GM19023 (cell line): ENCODE results near the gene KIDINS220.
A peak's percentile ranks its signal among the peaks of the same experiment; 100 is the strongest.

Source experiments
- ATAC-seq: cut with Tn5 transposase; IDR thresholded peaks from one replicate; pipeline ENCODE4 v1.9.1; 2021; ENCODE audit warnings: mild to moderate bottlenecking, moderate library complexity; ENCODE audit not compliant: unreplicated experiment

The KIDINS220 gene

DNA sequence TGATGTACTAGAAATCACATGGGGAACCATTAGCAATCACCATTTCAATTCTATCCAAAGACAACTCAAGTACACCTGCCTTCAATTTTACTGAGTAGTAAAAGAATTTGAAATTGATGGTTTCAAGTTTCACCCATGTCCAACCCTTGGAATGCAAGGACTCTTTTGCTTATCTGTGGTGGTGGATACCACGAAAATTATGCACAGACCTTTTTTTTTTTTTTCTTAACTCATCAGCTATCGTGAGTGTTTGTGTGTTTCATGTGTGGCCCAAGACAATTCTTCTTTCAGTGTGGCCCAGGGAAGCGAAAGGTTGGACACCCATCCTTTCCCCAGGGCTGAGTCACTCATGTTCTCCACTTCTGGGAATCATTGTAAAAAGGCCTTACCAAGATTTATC lies 132.5 kb downstream of the KIDINS220 start:
- ATAC-seq: no peak

DNA sequence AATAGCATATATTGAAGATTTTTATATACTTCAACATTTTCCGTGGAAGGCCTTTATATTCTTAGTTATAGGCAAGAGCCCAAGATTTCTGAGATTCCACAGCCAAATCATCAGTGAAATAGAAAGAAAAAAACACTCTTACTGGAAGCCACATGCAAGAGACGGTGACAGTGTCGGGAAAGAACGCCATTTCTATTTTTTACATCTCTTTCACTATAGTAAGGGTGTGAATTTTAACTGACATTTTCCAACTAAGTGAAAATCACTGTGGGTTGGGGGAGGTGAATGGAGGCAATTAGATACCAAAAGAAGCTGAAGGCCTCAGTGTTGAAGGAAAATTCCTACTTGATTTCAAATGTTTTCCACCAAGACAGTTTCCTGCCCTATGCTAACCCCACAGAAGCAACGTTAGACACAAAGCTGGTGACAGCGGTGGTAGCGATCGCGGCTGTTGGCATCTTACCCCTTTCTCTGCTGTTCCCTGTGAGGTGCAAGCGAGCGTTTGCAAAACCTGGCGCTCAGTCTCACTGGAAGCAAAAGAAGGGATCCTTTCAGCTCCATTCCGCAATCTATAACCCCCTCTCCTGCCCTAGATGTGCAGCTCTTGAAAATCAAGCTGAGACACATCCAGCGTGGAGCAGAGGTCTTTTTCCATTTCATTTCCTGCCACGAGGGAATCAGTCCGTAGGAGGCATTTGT lies 135.6 kb downstream of the KIDINS220 start:
- no peak for ATAC-seq

DNA sequence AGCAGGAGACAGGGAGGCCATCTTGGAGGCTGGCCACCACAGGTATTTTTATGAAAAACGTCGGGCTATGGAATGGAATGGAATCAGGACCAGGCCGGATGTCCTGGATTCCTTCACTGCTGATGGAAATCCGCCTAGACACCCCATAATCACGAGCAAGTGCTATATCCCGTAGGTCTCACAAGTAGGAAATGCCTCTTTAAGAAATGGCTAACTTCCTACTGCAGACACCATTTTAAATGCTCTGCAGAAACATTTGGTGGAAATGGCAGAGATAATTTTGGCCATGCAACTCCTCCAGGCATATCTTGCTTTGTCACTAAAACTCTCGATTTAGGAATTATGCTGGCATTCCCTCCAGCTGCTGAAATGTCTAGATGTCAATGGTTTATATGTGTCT lies 137.6 kb downstream of the KIDINS220 start:
- no peak for ATAC-seq

DNA sequence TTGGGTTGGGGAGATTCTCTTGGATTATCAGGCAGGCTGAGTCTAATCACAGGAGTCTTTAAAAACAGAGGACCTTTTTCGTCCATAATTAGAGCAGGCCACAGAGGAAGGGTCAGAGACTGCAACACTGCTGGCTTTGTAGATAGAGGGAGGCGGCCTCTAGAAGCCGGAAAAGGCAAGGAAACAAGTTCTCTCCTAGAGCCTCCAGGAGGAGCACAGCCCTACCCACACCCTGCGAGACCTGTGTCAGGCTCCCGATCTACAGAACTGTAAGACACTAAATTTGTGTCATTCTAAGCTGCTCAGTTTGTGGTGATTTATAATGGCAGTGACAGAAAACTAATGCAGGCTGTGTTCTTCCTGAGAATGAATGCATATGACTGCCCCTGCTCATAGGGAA lies 140.2 kb downstream of the KIDINS220 start:
- ATAC-seq: no peak

DNA sequence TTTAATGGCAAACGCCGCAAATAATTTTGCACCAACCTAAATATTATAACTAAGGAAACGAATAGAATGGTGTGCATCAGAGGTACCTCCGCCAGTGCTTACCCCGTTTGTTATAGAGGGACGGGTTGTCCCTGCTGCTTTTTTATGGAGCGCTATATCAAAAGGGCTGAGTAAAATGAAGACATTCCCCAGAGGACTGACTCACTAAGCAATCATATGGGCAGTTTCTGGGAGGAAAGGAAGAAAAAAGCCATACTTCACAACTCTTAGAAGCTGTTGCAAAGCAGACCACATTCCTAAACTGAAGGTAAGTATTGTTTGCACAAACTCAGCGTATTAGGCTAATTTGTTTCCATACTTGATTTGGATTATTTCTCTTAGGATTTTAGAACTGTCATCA lies 142.7 kb downstream of the KIDINS220 start:
- ATAC-seq: no peak

DNA sequence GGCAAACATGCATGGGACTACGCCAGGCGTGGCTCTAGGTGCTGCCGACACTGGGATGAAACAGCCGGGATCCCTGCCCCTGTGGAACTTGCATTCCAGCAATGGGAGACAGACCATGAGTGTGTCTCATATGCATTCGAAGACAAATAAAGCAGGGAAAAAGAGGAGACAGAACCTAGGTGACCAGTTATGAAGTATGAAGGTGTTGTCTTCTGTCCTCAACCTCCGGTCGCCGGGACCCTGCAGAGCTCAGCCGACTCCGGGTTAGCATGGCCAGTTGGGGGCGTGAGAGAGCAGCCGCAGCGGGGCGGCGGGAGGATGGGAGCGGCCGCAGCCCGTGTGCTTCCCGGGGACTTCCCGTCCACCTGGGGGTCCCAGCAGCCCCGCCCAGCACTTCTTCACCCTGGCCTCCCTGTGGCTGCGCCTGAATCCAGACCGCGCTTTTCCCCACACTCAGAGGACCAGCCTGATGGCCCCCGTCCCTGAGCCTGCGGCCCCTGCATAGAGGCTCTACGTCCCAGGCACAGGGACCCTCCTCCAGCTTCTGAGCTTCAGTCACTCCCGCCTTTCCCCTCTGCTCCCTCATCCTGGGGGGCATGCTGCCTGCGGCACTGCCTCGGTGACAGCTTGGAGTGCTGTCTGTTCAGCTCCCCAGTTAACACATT lies 144.1 kb downstream of the KIDINS220 start:
- no peak for ATAC-seq

DNA sequence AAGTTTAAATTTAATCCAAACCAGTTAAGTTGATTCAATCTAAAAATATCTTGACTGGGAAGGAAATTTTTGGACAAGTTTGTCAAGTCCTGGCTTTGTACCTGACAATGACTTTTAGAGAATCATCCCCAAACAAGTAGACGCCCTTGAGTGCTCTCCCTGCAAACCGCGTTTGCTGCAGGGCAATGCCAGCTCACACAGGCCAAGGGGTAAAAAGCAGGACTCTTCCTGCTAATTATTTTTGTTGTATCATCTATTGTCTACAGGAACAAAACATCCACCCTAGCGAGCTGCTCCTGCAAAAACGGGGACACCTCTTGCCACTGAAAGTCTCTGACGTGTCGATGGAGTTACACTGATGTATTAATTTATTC lies 144.6 kb downstream of the KIDINS220 start:
- ATAC-seq: no peak

DNA sequence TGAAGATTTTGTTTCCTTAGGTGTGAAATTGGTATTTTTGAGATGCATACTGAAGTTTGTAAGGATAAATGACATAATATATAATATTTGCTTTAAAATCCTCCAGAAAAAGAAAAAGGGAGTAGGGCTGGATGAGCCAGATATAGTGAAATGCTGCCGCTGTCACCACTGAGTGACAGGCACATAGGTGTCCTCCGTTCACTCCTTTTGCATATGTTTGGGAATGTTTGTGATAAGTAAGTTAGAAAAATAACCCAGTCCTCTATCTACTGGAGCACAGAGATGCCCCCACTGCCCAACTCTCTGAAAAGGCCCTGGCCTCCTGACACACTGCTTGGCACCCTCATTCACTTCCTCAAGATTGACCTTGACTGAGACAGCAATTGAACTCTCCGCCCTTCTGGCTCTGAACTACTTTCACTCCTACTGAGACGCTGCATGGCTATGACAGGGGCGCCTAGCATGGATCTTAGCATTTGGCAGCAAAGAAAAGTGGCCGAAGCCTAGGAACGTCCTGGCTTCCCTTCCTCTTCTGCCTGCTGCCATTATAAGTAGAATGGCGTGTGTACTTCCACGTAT lies 145.5 kb downstream of the KIDINS220 start:
- ATAC-seq: no peak

DNA sequence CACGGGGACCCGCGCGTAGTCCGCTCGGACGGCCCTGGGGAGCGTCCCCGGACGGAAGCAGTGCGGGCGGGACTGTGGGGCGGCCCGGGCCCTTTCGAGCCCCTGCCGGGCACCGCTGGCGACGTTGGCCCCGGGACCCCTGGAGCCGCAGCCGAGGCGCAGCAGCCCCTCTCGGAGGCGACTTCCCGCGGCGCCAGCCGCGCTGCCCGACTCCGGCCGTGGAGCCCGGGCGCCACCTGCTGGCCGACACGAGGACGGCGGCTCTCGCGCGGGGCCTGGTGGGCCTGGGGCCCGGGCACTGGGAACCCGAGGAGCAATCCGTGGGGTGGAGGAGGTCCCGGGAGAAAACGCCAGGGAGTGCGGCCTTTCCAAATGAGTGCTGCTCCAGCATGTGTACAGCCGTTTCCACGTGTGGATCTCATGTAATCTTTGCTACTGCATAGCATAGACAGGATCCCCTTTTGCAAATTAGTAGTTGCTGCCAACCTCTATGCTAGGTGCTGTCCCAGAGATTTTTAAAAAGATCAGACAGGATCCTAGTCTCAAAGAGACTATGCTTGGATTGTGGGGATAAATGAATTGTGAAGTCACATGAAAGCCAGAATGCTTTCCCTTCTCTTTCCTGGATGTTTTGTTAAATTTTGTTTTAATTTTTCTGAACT lies 151.6 kb downstream of the KIDINS220 start:
- peak; percentile 30 for ATAC-seq

DNA sequence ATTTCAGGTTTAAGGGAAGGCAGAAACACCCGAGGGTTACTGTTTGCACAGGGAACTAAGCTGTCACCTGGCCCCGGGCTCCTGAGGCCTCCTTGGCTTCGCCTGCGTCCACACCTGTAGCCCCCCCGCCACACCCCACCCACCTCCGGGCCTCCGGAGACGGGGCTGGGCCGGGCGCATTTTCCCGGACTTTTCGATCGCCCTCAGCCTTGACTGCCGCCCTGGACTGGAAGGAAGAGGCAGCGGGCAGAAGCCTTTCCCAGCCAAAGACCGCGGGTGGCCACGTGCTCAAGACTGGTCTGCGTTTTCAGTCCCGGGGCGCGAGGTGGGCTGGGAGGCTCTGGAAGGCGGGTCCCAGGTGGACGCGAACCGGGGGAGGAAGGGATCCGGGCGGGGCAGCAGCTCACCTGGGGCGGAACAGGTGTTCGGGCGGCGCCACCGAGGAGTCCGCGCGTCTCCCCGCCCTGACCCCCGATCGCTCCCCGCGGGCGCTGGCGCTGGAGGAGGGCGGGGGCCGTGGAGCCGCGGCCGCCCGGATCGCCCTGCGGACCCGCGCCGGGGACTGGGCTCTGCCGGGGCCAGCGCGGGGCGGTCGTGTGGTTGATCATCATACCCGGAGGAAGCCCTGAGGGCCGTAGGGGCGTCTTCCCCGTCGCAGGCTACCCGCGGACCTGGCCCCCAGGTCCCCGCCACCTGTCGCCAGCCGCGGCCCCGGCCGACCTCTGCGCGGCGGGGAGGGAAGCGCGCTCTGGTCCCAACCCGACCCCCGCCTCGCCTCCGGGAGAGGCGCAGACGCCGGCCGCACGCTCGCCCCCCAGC lies 152.3 kb downstream of the KIDINS220 start:
- ATAC-seq: no peak

DNA sequence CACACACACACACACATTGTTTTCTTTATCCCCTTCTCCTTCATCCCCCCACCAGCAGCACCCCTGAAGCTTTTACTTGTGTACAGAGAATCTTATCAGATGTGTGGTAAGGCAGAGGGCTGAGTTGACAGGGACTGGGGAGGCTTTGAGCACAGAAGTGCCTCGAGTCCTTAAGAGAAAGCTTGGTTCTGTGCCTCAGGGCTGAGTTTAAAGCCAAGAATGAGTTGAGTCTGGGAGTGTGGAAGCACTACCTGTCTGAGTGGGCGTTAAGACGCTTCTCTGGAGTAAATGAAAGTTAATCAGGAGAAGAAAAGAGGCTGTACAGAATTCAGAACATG lies 152.9 kb downstream of the KIDINS220 start:
- no peak for ATAC-seq

DNA sequence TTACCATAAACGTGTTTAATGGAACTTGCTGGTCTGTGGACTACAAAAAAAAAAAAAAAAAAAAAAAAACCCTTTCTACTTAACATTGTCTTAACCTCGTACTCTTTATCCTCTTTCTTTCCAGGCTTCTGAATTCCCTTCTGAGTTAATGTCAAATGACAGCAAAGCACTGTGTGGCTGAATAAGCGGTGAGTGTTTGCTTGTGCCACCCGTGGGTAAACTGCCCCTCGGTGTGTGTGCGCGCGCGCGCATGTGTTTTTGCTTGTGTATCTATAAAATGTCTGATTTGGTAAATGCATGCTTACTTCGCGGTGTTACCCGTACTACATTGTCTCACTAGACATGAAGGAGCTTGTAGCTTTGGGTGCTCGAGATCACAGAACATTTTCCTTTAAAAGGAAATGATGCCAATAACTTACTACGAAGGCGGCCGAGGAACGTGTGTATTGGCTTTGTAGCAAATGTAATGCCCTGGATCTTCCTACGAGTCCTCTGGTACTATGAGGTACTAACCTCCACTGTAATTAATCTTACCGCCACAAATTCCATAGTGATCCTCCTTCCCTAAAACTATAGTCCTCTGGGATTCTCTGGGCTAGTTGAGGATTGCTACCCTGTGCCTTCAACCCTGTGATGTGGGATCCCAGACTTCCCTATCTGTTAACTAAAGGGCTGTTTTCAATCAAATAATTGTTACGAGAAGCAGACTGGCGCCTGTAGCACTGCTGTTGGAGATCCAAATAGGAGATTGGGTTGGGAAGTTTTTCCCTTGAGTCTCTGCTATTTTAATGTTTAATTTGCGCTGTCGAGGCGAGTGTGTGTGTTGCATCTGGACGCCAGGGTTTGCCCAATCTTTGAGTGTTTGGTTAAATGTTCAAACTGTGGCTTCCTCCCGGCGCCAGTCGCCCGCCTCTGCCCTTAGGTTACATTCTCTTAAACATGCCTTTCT lies 154.4 kb downstream of the KIDINS220 start:
- ATAC-seq: no peak

DNA sequence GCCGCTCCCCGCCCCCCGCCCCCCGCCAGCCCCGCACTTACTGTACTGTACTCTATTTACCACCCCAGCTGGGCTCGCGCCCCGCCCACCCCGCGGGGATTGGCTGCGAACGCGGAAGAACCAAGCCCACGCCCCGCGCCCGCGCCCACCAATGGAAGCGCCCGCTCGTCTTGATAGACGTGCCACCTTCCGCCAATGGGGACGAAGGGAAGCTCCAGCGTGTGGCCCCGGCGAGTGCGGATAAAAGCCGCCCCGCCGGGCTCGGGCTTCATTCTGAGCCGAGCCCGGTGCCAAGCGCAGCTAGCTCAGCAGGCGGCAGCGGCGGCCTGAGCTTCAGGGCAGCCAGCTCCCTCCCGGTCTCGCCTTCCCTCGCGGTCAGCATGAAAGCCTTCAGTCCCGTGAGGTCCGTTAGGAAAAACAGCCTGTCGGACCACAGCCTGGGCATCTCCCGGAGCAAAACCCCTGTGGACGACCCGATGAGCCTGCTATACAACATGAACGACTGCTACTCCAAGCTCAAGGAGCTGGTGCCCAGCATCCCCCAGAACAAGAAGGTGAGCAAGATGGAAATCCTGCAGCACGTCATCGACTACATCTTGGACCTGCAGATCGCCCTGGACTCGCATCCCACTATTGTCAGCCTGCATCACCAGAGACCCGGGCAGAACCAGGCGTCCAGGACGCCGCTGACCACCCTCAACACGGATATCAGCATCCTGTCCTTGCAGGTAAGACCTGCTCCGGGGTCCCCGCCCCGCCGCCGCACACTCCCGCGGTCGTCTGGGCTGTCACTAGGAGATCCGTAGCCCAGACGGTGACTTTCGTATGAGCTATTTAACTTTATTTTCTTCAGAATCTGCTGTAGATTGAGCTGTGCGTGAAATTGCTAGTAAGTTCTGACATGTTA lies 155.4 kb downstream of the KIDINS220 start, which contains the start of gene ID2:
TSS of gene ID2 (plus strand) at position 271 of the 907 bp plus-strand sequence. CDS start at position 381, 110 bp downstream.
- peak; percentile 74 for ATAC-seq

DNA sequence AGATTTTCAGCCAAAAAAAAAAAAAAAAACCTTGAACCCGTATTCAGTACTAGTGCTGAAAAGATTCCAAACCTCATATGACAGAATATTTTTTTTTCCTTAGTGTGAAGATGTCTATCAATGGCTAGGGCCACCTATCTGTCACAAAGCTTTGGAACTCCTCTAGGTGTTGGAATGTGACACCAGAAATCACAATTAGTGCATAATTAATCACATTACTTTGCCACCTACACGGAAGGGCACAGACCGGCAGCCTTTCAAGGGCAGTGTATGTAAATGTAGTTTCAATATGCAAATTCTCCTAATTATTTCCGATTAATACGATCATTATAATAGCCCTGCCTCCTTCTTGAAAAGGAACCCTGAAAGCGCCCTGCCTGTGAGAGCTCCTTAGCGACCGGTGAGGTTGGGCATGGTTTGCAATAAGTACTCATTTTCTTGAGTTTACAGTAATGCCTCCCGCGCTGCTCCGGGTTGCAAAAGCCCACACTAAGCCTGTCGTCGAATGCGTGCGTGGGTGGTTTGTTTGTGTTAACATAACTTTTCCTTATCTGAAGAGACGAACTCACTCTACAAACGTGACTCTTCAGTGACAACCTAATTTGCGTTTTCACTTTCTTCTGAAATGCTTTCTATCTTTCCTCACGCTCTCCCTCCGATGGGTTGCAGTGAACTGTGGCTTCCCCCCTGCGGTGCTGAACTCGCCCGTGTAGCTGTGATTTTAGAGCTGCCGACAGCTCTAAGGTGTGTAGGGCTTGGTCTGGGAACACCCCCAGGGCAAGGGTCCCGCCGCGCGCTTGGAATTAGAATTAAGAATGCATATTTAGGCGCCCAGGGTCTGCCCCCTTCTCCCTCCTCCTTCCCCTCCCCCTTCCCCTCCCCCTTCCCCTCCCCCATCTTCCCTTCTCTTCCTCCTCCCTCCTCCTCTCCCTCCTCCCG lies 156.3 kb downstream of the KIDINS220 start:
- no peak for ATAC-seq

DNA sequence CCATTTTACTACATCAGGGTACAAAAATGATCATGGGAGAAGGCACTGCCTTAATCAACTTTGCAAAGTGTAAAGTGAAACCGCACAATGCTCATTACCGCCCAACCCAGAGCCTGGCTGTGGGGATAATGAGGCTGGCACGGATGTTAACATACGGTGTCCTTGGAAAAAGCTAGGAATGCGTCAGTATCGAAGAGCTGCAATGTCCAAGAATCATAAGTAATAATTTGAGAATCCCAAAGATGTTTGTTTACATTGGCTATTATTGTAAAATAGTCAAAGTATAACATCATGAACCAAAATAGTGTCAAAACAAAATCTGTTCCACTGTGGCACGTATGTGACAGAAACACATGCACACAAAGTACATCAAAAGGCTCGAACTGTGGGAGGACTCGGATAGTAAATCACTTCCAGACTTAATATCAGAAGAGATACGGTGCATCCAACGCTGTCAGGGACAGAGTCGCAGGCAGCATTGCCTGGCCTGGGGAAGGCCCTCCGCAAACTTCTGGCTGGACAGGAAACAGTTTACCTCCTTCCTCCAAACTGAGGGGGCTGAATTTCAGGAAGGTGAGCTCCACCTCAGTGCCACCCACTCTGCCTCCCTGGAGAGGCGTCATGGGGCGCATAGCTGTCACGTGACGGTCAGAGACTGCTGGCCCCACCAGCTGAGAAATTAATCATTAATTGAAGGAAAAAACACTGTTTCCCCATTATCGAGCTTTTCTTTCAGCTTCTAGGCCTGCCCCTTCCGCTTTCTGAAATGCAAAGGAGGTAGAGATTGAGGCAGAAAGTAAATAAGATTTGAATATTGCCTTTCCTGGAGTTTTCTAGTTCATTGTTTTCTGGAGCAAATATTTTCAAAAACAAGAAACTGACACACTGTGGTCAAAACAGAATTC lies 157.3 kb downstream of the KIDINS220 start:
- no peak for ATAC-seq

DNA sequence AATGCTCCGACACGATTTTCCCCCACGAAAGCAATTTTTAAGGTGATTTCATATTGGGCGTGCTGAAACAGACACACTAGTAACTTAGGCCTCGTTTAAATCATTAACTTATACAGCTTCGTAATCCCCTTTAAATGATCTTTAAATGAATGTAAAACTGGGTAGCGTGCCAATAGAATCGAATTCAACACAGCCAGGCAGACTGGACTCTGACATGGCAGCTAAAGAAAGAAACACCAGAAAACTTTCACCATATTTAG lies 157.9 kb downstream of the KIDINS220 start:
- ATAC-seq: no peak
